Neural cell (in vitro differentiated cells): ENCODE measurements around the gene LRRC8B. TPM values are rescaled to one million over a fixed set of nuclear protein-coding genes. Genes with fewer than 3 reads are reported as not detected.

Source experiments
- H2AFZ ChIP-seq: fragments of 200-600, 300-800 bp; sonication (generic), shearing (Covaris generic); 2 replicates; pipeline ENCODE4 v1.6.0; 2014; ENCODE audit warnings: low read depth, mild to moderate bottlenecking, antibody characterized with exemption, low read length, moderate library complexity
- H3F3A ChIP-seq: fragments of 200-600 bp; shearing (Covaris generic); 2 replicates; pipeline ENCODE4 v1.6.1; 2016; ENCODE audit warnings: mild to moderate bottlenecking, moderate library complexity, mixed read lengths, antibody characterized with exemption, low read length; ENCODE audit not compliant: insufficient read depth, poor library complexity, severe bottlenecking
- H3K27ac ChIP-seq: fragments of 200-600, 300-800 bp; sonication (generic), shearing (Covaris generic); 2 replicates; pipeline ENCODE4 v1.5.1; 2014; ENCODE audit warnings: mild to moderate bottlenecking, low read length, moderate library complexity
- H3K27me3 ChIP-seq: fragments of 300-800, 200-600 bp; sonication (generic), shearing (Covaris generic); 2 replicates; pipeline ENCODE4 v1.6.0; 2014; ENCODE audit warnings: mild to moderate bottlenecking, low read depth, low read length, moderate library complexity; ENCODE audit not compliant: insufficient read depth
- H3K36me3 ChIP-seq: fragments of 300-800, 200-600 bp; sonication (generic), shearing (Covaris generic); 2 replicates; pipeline ENCODE4 v1.5.1; 2014; ENCODE audit warnings: mild to moderate bottlenecking, antibody characterized with exemption, low read length, moderate library complexity; ENCODE audit not compliant: insufficient read depth
- H3K4me2 ChIP-seq: fragments of 300-800, 200-600 bp; sonication (generic), shearing (Covaris generic); 2 replicates; pipeline ENCODE4 v1.6.0; 2014; ENCODE audit warnings: mild to moderate bottlenecking, low read length
- H3K4me3 ChIP-seq: fragments of 300-800, 200-600 bp; sonication (generic), shearing (Covaris generic); 2 replicates; pipeline ENCODE4 v1.5.1; 2014; ENCODE audit warnings: mild to moderate bottlenecking, low read length, moderate library complexity
- H3K79me2 ChIP-seq: fragments of 200-600 bp; shearing (Covaris generic); replicated peaks from 2 replicates; pipeline ENCODE4 v1.6.0; 2014; ENCODE audit warnings: mild to moderate bottlenecking, low read length, moderate library complexity; ENCODE audit not compliant: insufficient read depth
- H3K9ac ChIP-seq: fragments of 300-800, 200-600 bp; sonication (generic), shearing (Covaris generic); 2 replicates; pipeline ENCODE4 v1.6.1; 2016; ENCODE audit warnings: mild to moderate bottlenecking, low read length, mixed read lengths
- H3K9me2 ChIP-seq: fragments of 200-600 bp; shearing (Covaris generic); 2 replicates; pipeline ENCODE4 v1.6.1; 2016; ENCODE audit warnings: mild to moderate bottlenecking, low read length, mixed read lengths; ENCODE audit not compliant: insufficient read depth
- H3K9me3 ChIP-seq: fragments of 200-600, 300-800 bp; sonication (generic), shearing (Covaris generic); 2 replicates; pipeline ENCODE4 v1.6.1; 2016; ENCODE audit warnings: mild to moderate bottlenecking, mixed run types, low read length, moderate library complexity, mixed read lengths
- H4K20me1 ChIP-seq: fragments of 200-600 bp; shearing (Covaris generic); 2 replicates; pipeline ENCODE4 v1.6.1; 2016; ENCODE audit warnings: mild to moderate bottlenecking, mixed run types; ENCODE audit not compliant: insufficient read depth
- CTCF ChIP-seq: fragments of 450-650 bp; IDR thresholded peaks from 2 replicates; pipeline ENCODE4 v1.5.1; 2014; ENCODE audit warnings: antibody characterized with exemption, mild to moderate bottlenecking, moderate library complexity; ENCODE audit not compliant: poor library complexity, severe bottlenecking
- EP300 ChIP-seq: fragments of 450-650 bp; conservative IDR thresholded peaks from 2 replicates; pipeline ENCODE4 v1.6.1; 2014; ENCODE audit warnings: antibody characterized with exemption, mild to moderate bottlenecking, moderate library complexity; ENCODE audit not compliant: poor library complexity, severe bottlenecking
- EZH2 ChIP-seq: fragments of 200-600, 300-800 bp; shearing (Covaris generic), sonication (generic); IDR thresholded peaks from 2 replicates; pipeline ENCODE4 v1.6.1; 2014; ENCODE audit warnings: antibody characterized with exemption, low read length, borderline replicate concordance, mild to moderate bottlenecking; ENCODE audit not compliant: insufficient read depth, poor library complexity, severe bottlenecking
- MXI1 ChIP-seq: fragments of 450-650 bp; conservative IDR thresholded peaks from 2 replicates; pipeline ENCODE4 v1.6.1; 2014; ENCODE audit warnings: antibody characterized with exemption, mild to moderate bottlenecking; ENCODE audit not compliant: poor library complexity, severe bottlenecking
- POLR2AphosphoS5 ChIP-seq: IDR thresholded peaks from 2 replicates; pipeline ENCODE4 v1.6.1; 2012
- RAD21 ChIP-seq: fragments of 450-650 bp; conservative IDR thresholded peaks from 2 replicates; pipeline ENCODE4 v1.6.1; 2014; ENCODE audit warnings: antibody characterized with exemption, mild to moderate bottlenecking, moderate library complexity
- REST ChIP-seq: IDR thresholded peaks from 2 replicates; pipeline ENCODE4 v1.6.1; 2012; ENCODE audit warnings: borderline replicate concordance
- SMC3 ChIP-seq: fragments of 450-650 bp; conservative IDR thresholded peaks from 2 replicates; pipeline ENCODE4 v1.6.1; 2014; ENCODE audit warnings: antibody characterized with exemption, mild to moderate bottlenecking, moderate library complexity; ENCODE audit not compliant: poor library complexity
- TAF1 ChIP-seq: IDR thresholded peaks from 2 replicates; pipeline ENCODE4 v1.6.1; 2012; ENCODE audit warnings: low read depth
- polyA plus RNA-seq: library from polyadenylated mRNA; depleted of rRNA; stranded (reverse); fragments of >200 nt; gene quantifications from 2 replicates; pipeline ENCODE4 v1.2.3, GENCODE V29; 2014

LRRC8B gene
- polyA plus RNA-seq, 1 donor from 2014 or later = 15.9 TPM

GRCh38 chr1:89484092-89485038 is 40.3 kb upstream of the LRRC8B start:
- Histone ChIP-seq H4K20me1 (no peaks in the 10 kb centered on the region), H3K79me2 (no peaks in the 10 kb centered on the region), H3K4me3 (no peak overlapping the region), H3K4me2 (no peak overlapping the region), H3K9me2 (no peaks in the 10 kb centered on the region), H3K9ac (no peak overlapping the region), H3K27ac (no peak overlapping the region), H3F3A (no peaks in the 10 kb centered on the region), H3K36me3 (no peaks in the 10 kb centered on the region), H3K27me3 (no peaks in the 10 kb centered on the region), H3K9me3 (no peaks in the 10 kb centered on the region), H2AFZ (no peak overlapping the region)
- TF ChIP-seq SMC3 (no peak), EZH2 (no peak), EP300 (no peak), CTCF (no peak), TAF1 (no peak)

GRCh38 chr1:89487972-89488371 is 36.7 kb upstream of the LRRC8B start:
- Histone ChIP-seq H3K27ac (no peak overlapping the region), H3K4me2 (no peak overlapping the region), H3F3A (no peaks in the 10 kb centered on the region), H3K9me3 (no peaks in the 10 kb centered on the region), H3K4me3 (no peak overlapping the region), H3K27me3 (no peaks in the 10 kb centered on the region), H4K20me1 (no peaks in the 10 kb centered on the region), H2AFZ (no peak overlapping the region), H3K79me2 (no peaks in the 10 kb centered on the region), H3K36me3 (no peaks in the 10 kb centered on the region), H3K9me2 (no peaks in the 10 kb centered on the region), H3K9ac (no peak overlapping the region)
- TF ChIP-seq CTCF = no peak
- no peak for TF ChIP-seq EP300

- no peak overlapping the region for H2AFZ ChIP-seq
- TF ChIP-seq POLR2AphosphoS5 = no peak
- no peak for TF ChIP-seq EP300
- no peak for TF ChIP-seq MXI1
- TF ChIP-seq TAF1 = no peak
- no peak for TF ChIP-seq REST
- no peak for TF ChIP-seq EZH2
- no peak for TF ChIP-seq CTCF
- no peak for TF ChIP-seq RAD21
- no peak for TF ChIP-seq SMC3
- H3K79me2 ChIP-seq = no peaks in the 10 kb centered on the region
Observed at GRCh38 chr1:89489047-89489729, 35.4 kb upstream of the LRRC8B start.

More at GRCh38 chr1:89489047-89489729, 35.4 kb upstream of the LRRC8B start:
- Histone ChIP-seq H3K9ac (no peak overlapping the region), H4K20me1 (no peaks in the 10 kb centered on the region), H3K36me3 (no peaks in the 10 kb centered on the region), H3K4me2 (no peak overlapping the region), H3K27me3 (no peaks in the 10 kb centered on the region), H3K9me2 (no peaks in the 10 kb centered on the region), H3F3A (no peaks in the 10 kb centered on the region), H3K4me3 (no peak overlapping the region), H3K9me3 (no peaks in the 10 kb centered on the region), H3K27ac (no peak overlapping the region)
